Measurements from ENCODE around the gene PMVK. TPM values are rescaled to one million over a fixed set of nuclear protein-coding genes. Genes with fewer than 3 reads are reported as not detected.
"Not testable (repeated sequence)": the region's sequence is repeated elsewhere in the genome, so short reads cannot be mapped to it uniquely, and the experiment has no call there.

PMVK gene
- total RNA-seq = 10 to 100 TPM; 51.5 to 74.3 (median 61.8) TPM
- 74.0 TPM for polyA plus RNA-seq
- long read RNA-seq, donor 1, transcript PMVK-201 (5 exons, 1,280 nt) = major isoform, 171 of 177 reads
- long read RNA-seq, donor 1, partial matches to known transcripts = 1 of 177 reads
- long read RNA-seq, donor 1, other reads (novel, unspliced or antisense) = 5 of 177 reads
- long read RNA-seq, donor 2, transcript PMVK-201 (5 exons, 1,280 nt) = major isoform, 86 of 89 reads
- long read RNA-seq, donor 2, partial matches to known transcripts = 2 of 89 reads
- long read RNA-seq, donor 2, other reads (novel, unspliced or antisense) = 1 of 89 reads
- long read RNA-seq, donor 3, transcript PMVK-201 (5 exons, 1,280 nt) = major isoform, 171 of 175 reads
- long read RNA-seq, donor 3, partial matches to known transcripts = 0 of 175 reads
- long read RNA-seq, donor 3, other reads (novel, unspliced or antisense) = 4 of 175 reads
- long read RNA-seq, donor 4, transcript PMVK-201 (5 exons, 1,280 nt) = major isoform, 62 of 64 reads
- long read RNA-seq, donor 4, partial matches to known transcripts = 0 of 64 reads
- long read RNA-seq, donor 4, other reads (novel, unspliced or antisense) = 2 of 64 reads

GRCh38 chr1:154936555-154937084 lies at the start of gene PMVK:
Gene PMVK, minus strand, starts transcription at chr1:154936719. Its CDS starts 34 bp downstream, at chr1:154936685.
- under 1% methylated on average over 45 of the region's 45 CpGs for WGBS
- H3K27me3 ChIP-seq (ENCODE audit: control insufficient read depth, insufficient read depth) = no peaks in the 10 kb centered on the region
- intact Hi-C loops (cut with DNase I) = no loop called here
- ATAC-seq = peak; percentile 95 to 96
- peak within 1 kb of the TSS; percentile 86 for H3K27ac ChIP-seq (ENCODE audit: low read length)
- H3K4me1 ChIP-seq (ENCODE audit: control insufficient read depth, insufficient read depth, low read length) = peaks cover 9% of the 10 kb centered on the region
- peak; percentile 96 to 98 (median 97) for DNase-seq
- no peaks in the 10 kb centered on the region for H3K9me3 ChIP-seq (ENCODE audit: control insufficient read depth, low read length)
- H3K4me3 ChIP-seq (ENCODE audit: low read length) = peak within 1 kb of the TSS; percentile 74

- ATAC-seq (no peak), DNase-seq (peak in 1 of 3 donors; percentile 40)
- peaks cover 7% of the 10 kb centered on the region for H3K4me1 ChIP-seq (ENCODE audit: control insufficient read depth, insufficient read depth, low read length)
- intact Hi-C loops (cut with DNase I) = no loop called here
- H3K9me3 ChIP-seq (ENCODE audit: control insufficient read depth, low read length) = no peaks in the 10 kb centered on the region
- H3K27ac ChIP-seq (ENCODE audit: low read length) = no peak overlapping the region
- WGBS = 16% methylated on average over 17 of the region's 17 CpGs
- H3K4me3 ChIP-seq (ENCODE audit: low read length) = peak overlapping the region; percentile 91
- no peaks in the 10 kb centered on the region for H3K27me3 ChIP-seq (ENCODE audit: control insufficient read depth, insufficient read depth)
Observed at GRCh38 chr1:154983776-154984466, 47.4 kb upstream of the PMVK start.

- WGBS = under 1% methylated on average over 26 of the region's 26 CpGs
- H3K27me3 ChIP-seq (ENCODE audit: control insufficient read depth, insufficient read depth) = no peaks in the 10 kb centered on the region
- H3K4me3 ChIP-seq (ENCODE audit: low read length) = peak within 1 kb of the TSS; percentile 91
- H3K4me1 ChIP-seq (ENCODE audit: control insufficient read depth, insufficient read depth, low read length) = peaks cover 7% of the 10 kb centered on the region
- peak; percentile 100 for ATAC-seq
- peak within 1 kb of the TSS; percentile 46 for H3K27ac ChIP-seq (ENCODE audit: low read length)
- DNase-seq = peak; percentile 92 to 97 (median 96)
- H3K9me3 ChIP-seq (ENCODE audit: control insufficient read depth, low read length) = no peaks in the 10 kb centered on the region
- intact Hi-C loops (cut with DNase I) = no loop called here
Observed at GRCh38 chr1:154982897-154983648, 46.6 kb upstream of the PMVK start, which contains the start of gene FLAD1. Gene FLAD1, plus strand, starts transcription at chr1:154983344. Its CDS starts 351 bp downstream, at chr1:154983695.

- H3K4me1 ChIP-seq (ENCODE audit: control insufficient read depth, insufficient read depth, low read length) = peaks cover 6% of the 10 kb centered on the region
- ATAC-seq (no peak), DNase-seq (no peak)
- no peaks in the 10 kb centered on the region for H3K27me3 ChIP-seq (ENCODE audit: control insufficient read depth, insufficient read depth)
- intact Hi-C loops (cut with DNase I) = no loop called here
- H3K9me3 ChIP-seq (ENCODE audit: control insufficient read depth, low read length) = no peaks in the 10 kb centered on the region
- H3K27ac ChIP-seq (ENCODE audit: low read length) = no peak overlapping the region
- H3K4me3 ChIP-seq (ENCODE audit: low read length) = peak overlapping the region; percentile 91
- 64% methylated on average over 6 of the region's 6 CpGs for WGBS
Observed at GRCh38 chr1:154982341-154982740, 45.8 kb upstream of the PMVK start.

- DNase-seq = no peak
- ATAC-seq = no peak
- 95% methylated on average over 3 of the region's 3 CpGs for WGBS
- Histone ChIP-seq H3K4me3 (ENCODE audit: low read length) (no peak overlapping the region), H3K4me1 (ENCODE audit: control insufficient read depth, insufficient read depth, low read length) (peaks cover 4% of the 10 kb centered on the region), H3K27me3 (ENCODE audit: control insufficient read depth, insufficient read depth) (no peaks in the 10 kb centered on the region), H3K27ac (ENCODE audit: low read length) (no peak overlapping the region), H3K9me3 (ENCODE audit: control insufficient read depth, low read length) (no peaks in the 10 kb centered on the region)
- intact Hi-C loops (cut with DNase I) = loop anchor here in 1 of 4 donors (10.0 kb wide), 1 partner anchor 86 kb away; the partner anchor contains the start of gene EFNA4
Observed at GRCh38 chr1:154978360-154978759, 41.8 kb upstream of the PMVK start.

GRCh38 chr1:154977762-154978161 lies 41.2 kb upstream of the PMVK start:
- ATAC-seq; H3K4me1 ChIP-seq (ENCODE audit: control insufficient read depth, insufficient read depth, low read length); DNase-seq; H3K27ac ChIP-seq (ENCODE audit: low read length); H3K27me3 ChIP-seq (ENCODE audit: control insufficient read depth, insufficient read depth); H3K9me3 ChIP-seq (ENCODE audit: control insufficient read depth, low read length); H3K4me3 ChIP-seq (ENCODE audit: low read length): not testable (repeated sequence)
- intact Hi-C loops (cut with DNase I) = loop anchor here in 1 of 4 donors (10.0 kb wide), 1 partner anchor 87 kb away; the partner anchor contains the start of gene EFNA4
- WGBS = 69% methylated on average over 3 of the region's 3 CpGs

GRCh38 chr1:154975409-154976059 lies 39.0 kb upstream of the PMVK start:
- under 1% methylated on average over 24 of the region's 24 CpGs for WGBS
- H3K27me3 ChIP-seq (ENCODE audit: control insufficient read depth, insufficient read depth) = no peaks in the 10 kb centered on the region
- H3K4me1 ChIP-seq (ENCODE audit: control insufficient read depth, insufficient read depth, low read length) = peaks cover 9% of the 10 kb centered on the region
- peak overlapping the region; percentile 91 for H3K27ac ChIP-seq (ENCODE audit: low read length)
- peak overlapping the region; percentile 67 for H3K4me3 ChIP-seq (ENCODE audit: low read length)
- ATAC-seq (no peak), DNase-seq (peak; percentile 68 to 81 (median 78))
- H3K9me3 ChIP-seq (ENCODE audit: control insufficient read depth, low read length) = no peaks in the 10 kb centered on the region
- intact Hi-C loops (cut with DNase I) = loop anchor here in 1 of 4 donors (10.0 kb wide), 1 partner anchor 89 kb away; the partner anchor contains the start of gene EFNA4

GRCh38 chr1:154974808-154975408 lies 38.4 kb upstream of the PMVK start:
- intact Hi-C loops (cut with DNase I) = loop anchor here in 1 of 4 donors (10.0 kb wide), 1 partner anchor 90 kb away; the partner anchor contains the start of gene EFNA4
- WGBS = under 1% methylated on average over 30 of the region's 30 CpGs
- DNase-seq = peak; percentile 96 to 97 (median 97)

GRCh38 chr1:154974102-154974807 lies 37.7 kb upstream of the PMVK start, which contains the start of gene CKS1B:
Gene CKS1B, plus strand, starts transcription at chr1:154974681. Its CDS starts 65 bp downstream, at chr1:154974746.
- Histone ChIP-seq H3K27ac (ENCODE audit: low read length) (peak within 1 kb of the TSS; percentile 99), H3K27me3 (ENCODE audit: control insufficient read depth, insufficient read depth) (no peaks in the 10 kb centered on the region), H3K4me3 (ENCODE audit: low read length) (peak within 1 kb of the TSS; percentile 67), H3K4me1 (ENCODE audit: control insufficient read depth, insufficient read depth, low read length) (peaks cover 15% of the 10 kb centered on the region), H3K9me3 (ENCODE audit: control insufficient read depth, low read length) (no peaks in the 10 kb centered on the region)
- DNase-seq = peak; percentile 98 to 99 (median 98)
- WGBS = under 1% methylated on average over 47 of the region's 47 CpGs
- intact Hi-C loops (cut with DNase I) = loop anchor here in 1 of 4 donors (10.0 kb wide), 1 partner anchor 91 kb away; the partner anchor contains the start of gene EFNA4
- ATAC-seq = peak; percentile 88 to 91

More at GRCh38 chr1:154974808-154975408, 38.4 kb upstream of the PMVK start:
- peak; percentile 61 to 72 for ATAC-seq
- Histone ChIP-seq H3K9me3 (ENCODE audit: control insufficient read depth, low read length) (no peaks in the 10 kb centered on the region), H3K27me3 (ENCODE audit: control insufficient read depth, insufficient read depth) (no peaks in the 10 kb centered on the region), H3K4me1 (ENCODE audit: control insufficient read depth, insufficient read depth, low read length) (peaks cover 14% of the 10 kb centered on the region), H3K27ac (ENCODE audit: low read length) (peak overlapping the region; percentile 91), H3K4me3 (ENCODE audit: low read length) (peak overlapping the region; percentile 67)

Data from right cardiac atrium (tissue), 5 donors.